Upper lobe of left lung (tissue), 4 donors: ENCODE data around the gene NOS1AP.

ENCODE experiments used
- CTCF ChIP-seq, 6 experiments: fragments of 450-650 bp in 4 of 6; fragments of 200-600 bp in 2 of 6; sonication (generic) in 2 of 6; IDR thresholded peaks; one replicate each; pipeline ENCODE4 v1.5.1; 2016 to 2019; ENCODE audit warnings: antibody characterized with exemption in 6 of 6
- POLR2A ChIP-seq, 4 donors: fragments of 450-650 bp; IDR thresholded peaks; one replicate each; pipeline ENCODE4 v1.5.1; 2016 to 2017; ENCODE audit warnings: antibody characterized with exemption in 4 of 4, mild to moderate bottlenecking in 2 of 4

- TF ChIP-seq CTCF (IDR thresholded peaks at IDR 0.05) (no peak), POLR2A (IDR thresholded peaks at IDR 0.05) (no peak)
These were observed 20.9 kb downstream of the NOS1AP start for GRCh38 chr1:162090378-162090777.
